Measurements from ENCODE around the gene BCAS1.
A peak's percentile ranks its signal among the peaks of the same experiment; 100 is the strongest.
"Not testable (repeated sequence)": the region's sequence is repeated elsewhere in the genome, so short reads cannot be mapped to it uniquely, and the experiment has no call there.

BCAS1 gene

DNA sequence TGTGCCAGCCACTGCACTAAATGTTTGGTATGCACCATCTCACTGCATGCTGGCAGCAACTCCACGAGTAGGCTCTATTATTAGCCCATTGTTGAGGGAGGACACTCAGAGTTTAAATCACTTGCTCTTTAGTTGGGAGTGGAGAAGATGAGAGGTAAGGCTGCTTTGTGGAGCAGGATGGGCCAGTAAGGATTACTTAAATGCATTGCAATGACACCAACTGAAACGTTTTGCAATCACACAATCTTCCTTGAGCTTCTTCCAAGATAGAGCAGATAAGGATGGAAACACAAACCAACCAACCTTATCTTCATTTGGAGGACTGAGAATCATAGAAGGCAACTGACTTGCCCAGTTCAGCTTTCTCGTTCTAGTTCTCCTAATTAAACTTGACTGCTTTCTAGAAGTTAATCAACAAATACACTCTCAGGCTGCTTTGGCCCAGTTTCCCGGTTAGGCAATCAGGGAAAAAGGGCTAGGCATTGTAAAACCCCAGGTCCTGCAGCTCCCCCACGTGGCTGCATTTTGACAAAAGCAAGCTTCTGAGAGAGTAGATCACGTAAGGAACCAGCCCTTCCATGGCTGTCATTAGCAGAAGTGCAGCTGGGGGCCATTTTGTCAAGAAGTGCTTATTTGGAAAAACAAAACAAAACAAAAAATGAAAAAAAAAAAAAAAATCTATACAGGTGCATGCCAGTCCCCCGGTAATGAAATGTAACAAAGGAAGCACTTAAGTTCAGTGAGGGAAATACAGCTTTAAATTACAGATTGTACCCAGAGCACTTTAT lies 130.6 kb downstream of the BCAS1 start:
- DNase-seq = peak; percentile 72

DNA sequence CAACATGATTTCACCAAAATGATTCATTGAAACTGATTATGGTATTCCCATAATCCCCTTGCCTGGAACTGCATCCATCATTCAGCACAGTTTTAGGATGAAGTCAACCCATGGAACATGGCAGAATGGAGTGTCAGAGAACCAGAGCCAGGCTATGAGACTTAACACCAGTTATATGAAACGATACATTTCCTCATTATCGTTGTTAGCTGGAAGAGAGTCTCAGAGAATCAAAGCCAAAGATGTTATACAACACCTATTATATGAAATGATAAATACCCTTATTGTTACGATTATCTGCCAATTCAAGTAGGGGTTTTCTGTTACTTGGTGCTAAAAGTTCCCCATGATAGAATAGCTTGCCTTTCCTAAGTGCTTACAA lies 131.2 kb downstream of the BCAS1 start:
- no peak for DNase-seq

- DNase-seq = no peak
These were observed 131.7 kb downstream of the BCAS1 start for GRCh38 chr20:53938739-53939138.

DNA sequence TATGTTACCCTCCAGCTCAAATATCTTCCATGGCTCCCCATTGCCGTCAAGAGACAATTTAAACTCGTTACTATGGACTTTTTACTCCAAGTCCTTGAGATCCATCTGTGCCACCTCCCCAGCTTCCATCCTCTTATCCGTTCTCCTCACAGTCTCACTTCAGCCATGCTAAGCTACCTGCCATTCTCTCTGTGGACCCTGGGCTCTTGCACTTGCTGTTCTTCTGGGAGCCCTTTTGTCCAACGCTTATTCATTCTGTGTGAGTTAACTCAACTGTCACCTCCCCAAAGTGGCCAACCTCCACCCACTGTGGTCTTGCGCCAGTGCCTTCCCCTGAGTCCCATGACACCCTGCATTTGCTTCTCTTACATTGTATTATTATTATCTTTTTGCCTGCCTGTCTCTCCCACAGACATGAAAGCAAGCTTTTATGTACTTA lies 132.4 kb downstream of the BCAS1 start:
- no peak for DNase-seq

GRCh38 chr20:53937339-53937741 lies 133.1 kb downstream of the BCAS1 start:
- no peak for DNase-seq

GRCh38 chr20:53935344-53936084 lies 134.9 kb downstream of the BCAS1 start:
- no peak for DNase-seq

DNA sequence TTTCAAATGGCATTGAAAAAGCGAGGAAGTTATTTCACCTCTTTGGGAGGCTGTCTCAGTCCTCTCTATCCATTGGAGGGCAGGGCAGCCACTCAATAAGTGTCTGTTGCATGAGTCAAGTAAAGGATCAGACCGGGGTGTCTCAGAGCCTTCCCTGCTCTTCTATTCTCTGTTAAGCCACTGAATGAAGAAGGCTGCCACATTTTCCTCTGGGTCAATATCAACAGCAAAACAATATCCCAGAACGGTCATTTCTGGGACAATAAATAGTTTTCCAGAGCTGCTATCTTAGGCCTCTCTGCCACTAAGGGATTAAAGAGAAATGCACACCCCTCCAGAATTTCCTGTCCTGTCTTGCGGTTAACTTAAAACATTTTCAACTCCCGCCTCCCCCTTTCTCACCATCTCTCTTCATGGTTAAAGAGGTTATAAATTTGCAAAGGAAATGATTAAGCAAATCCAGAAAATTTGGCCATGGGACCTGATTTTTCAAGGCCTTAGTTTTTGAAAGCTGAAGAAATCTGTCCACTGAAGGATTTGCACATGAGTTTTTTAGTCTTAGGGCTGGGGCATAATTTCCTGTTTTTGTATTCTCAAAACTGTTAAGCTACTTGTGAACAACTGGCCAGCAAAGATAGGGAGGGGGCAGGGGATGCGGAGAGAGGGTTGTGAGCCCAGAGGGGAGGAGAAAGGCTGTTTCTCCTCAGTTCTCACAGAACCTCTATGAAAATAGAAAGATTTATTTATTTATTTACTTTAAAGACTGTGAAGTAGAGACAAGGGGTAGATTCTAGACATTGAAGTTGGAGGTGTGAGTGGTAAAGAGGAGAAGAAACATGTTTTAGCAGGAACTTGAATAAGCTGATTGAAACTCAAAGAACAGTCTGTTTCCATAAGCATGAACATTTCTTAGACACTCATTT lies 135.7 kb downstream of the BCAS1 start:
- DNase-seq = no peak

- no peak for DNase-seq
These were observed 137.1 kb downstream of the BCAS1 start for GRCh38 chr20:53933232-53933846.

- not testable (repeated sequence) for DNase-seq
These were observed 137.7 kb downstream of the BCAS1 start for GRCh38 chr20:53932655-53933192.

DNA sequence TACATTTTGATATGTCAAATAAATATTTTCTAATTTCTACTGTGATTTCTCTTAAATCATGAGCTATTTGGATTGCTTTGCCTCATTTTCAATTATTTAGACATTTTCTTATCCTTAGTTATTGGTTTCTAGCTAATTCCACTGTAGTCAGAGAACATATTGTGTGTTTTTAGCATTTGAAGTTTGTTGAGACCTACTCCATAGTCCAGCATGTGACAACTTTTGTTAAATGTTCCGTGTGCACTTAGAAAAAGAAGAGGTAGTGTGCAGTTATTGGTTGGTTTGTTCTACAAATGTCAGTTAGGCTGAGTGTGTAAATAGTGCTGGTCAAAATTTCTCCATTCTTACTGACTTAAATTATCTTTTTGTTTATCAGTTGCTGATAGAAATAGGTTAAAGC lies 138.8 kb downstream of the BCAS1 start:
- DNase-seq = no peak

DNA sequence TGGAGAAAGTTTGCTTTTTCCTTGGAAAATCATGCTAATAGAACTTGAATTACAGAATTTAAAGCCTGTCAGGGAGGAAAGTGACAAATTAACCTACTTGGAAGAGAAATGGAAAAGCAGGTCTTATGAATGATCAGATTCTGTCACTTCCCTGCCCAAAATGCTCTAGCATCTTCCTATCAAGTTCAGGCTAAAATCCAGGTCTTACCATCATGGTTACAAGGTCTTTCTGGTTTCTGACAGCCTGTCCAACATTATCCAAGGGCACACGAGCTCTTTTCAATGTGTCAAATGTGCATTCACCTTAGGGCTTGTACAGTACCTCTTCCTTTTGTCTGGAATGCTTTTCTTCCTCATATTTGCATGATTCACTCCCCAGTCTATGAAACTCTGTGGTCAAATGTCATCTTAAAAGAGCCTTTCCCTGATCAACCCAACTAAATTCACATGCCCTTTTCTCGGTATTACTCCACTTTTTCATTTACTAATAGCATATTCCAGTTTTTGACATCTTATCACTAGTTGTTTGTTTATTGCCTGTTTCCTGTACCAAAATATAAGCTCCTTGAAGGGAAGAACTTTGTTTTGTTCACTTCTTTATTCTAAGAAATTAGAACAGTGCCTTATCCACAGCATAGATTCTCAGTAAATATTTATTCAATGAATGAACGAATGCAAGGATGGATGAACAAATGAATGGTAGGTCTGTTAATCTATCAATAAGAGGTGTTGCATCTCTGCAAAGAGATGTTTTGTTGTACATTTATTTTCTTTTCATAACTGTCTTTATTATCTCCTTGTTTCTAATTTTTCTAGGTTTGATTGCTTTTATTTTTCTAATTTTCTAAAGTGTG lies 139.5 kb downstream of the BCAS1 start:
- DNase-seq = no peak

DNA sequence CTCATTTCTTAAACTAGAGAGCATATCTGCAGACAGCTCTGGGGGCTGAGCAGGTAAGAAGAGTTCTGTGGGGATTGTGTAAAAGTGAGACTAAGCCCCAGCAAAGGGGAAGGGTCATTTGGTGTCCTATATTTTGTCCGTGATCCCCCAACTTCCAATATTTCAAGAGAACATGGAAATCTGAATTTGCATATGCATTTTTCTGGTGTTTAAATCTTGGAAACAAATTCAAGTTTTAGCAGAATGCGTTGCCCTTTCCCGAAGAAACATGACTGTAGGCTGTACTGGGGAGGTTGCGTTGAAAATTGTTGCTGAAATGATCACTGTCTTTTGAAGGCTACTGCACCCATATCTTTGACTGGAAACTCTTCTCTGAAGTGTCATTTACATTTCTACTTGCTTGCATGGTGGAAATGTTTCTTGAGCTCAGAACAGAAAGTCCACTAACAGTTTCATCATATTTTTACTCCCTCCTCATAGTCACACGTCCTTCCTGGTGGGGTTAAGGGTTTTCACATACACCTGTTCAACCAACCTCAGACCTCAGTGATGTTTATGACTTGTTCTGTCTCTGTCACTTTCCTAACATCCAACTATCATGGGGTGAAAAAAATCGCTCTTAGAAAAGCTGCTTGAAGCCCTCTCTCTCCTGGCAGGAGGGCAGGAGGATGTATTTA lies 140.3 kb downstream of the BCAS1 start:
- no peak for DNase-seq

GRCh38 chr20:53929399-53929798 lies 141.0 kb downstream of the BCAS1 start:
- DNase-seq = no peak

- DNase-seq = no peak
These were observed 142.4 kb downstream of the BCAS1 start for GRCh38 chr20:53927990-53928389.

DNA sequence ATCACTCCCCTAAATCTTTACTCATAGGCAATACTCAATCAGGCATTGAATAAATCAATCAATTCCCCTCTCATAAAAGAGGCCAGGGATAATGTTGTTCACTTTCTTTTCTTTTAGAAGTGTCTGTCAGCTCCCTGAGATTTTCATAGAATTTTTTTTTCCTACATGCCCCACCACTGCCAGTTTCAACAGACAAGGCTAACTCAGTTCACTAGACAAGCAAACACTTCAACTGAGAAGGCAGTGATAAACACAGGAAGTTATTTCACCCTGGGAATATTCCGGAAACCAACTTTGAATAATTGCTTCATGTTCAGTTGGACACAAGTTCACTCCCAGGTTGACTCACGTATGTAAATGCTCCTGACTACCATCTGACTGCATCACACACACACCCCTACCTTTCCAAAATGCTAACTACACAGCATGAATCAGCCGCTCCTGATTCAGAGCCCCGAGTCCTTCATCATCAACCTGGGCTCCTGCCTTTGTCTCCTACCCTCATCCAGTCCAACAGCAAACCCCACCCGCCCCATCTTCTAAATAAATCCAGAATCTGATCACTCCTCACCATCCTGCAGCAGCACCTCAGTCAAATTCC lies 143.9 kb downstream of the BCAS1 start:
- DNase-seq = no peak

DNA sequence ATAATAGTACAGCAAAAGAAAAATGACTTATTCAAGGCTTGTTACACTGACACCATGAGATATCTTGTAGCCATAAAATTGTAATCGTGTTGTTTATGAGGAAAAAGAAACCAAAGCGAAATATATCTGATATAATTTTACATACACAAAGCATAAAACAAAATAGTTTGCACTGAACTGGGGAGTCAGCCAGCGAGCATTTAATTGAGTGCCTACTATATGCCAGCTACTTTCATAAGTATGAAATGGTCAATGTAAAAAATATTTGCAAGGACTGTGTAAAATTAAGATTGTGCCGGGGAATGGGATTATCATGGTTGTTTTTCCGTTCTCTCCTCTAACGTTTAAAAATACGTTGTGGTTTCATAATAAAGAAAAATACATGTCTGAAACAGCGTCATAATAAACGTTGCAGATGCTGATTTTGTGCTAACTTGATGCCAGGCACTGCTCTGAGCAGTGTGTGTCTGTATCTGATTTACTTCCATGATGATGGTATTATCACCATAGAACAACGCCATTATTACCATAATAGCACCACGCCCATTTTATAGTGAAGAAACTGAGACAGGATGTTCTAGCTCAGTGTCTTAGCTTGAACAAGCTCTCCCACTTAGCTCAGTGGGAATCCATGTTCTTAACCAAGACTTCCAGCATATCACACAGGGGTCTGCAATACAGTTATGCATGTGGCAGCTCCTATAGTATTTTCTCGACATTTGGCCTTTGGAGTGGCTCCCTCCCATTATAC lies 144.6 kb downstream of the BCAS1 start:
- no peak for DNase-seq

DNA sequence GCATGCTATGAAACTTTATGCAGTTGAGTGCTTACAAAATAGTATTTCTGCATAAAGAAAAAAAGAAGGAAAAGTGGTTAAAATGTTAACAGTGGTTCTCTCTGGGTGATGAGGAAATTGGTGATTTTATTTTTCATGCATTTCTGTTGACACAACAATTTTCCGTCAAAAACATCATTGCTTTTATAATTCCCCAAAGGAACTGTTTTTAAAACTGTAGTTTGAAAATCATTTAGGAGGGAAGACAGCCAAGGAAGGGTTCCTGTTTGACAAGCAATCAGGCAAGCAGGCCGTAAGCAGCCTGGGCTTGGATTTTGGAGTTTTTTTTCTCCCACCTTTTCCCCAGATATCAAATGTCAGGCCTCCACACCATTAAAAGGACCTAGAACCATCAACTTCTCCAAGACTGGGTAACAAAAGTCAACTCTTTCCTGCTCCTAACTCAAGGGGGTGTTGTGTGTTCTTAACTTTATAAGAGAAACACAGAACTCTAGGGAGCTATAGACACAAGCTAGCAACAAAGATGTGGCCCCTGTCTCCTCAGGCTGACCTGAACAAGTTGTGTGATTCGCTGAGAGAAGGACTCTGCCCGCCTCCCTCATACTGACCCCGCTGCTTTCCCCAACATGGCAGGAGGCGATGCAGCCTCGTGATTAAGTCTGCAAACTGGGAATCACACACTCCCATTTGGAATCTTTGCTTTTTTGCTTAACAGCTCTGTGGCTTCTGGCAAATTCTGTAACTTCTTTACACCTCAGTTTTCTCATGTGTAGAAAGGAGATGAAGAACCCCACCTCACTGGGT lies 146.6 kb downstream of the BCAS1 start:
- no peak for DNase-seq

- DNase-seq = no peak
These were observed 147.5 kb downstream of the BCAS1 start for GRCh38 chr20:53922901-53923314.

GRCh38 chr20:53921443-53921973 lies 148.9 kb downstream of the BCAS1 start:
- no peak for DNase-seq

Measured in NCI-H510A (cell line).